Esophagus muscularis mucosa (tissue), 4 donors: Measurements from ENCODE around the gene VSIG10L. TPM values are rescaled to one million over a fixed set of nuclear protein-coding genes. Genes with fewer than 3 reads are reported as not detected.

Experiments used
- DNase-seq: peaks from one replicate; pipeline ENCODE4 v3.0.0-alpha.2; 2017; ENCODE audit errors: extremely low spot score
- H3K27ac ChIP-seq, 4 donors: fragments of 200-600 bp; sonication (generic); replicated peaks in 1 of 4; 1 replicate in 3 of 4; 2 replicates in 1 of 4; pipeline ENCODE4 v1.5.1; 2016 to 2019; ENCODE audit warnings: mild to moderate bottlenecking in 1 of 4
- H3K27me3 ChIP-seq, 4 donors: fragments of 200-600 bp; sonication (generic); one replicate each; pipeline versions ENCODE4 v1.5.1 to v1.6.0; 2016 to 2019
- H3K36me3 ChIP-seq, 4 donors: fragments of 200-600 bp; sonication (generic); one replicate each; pipeline ENCODE4 v1.5.1; 2016 to 2019
- H3K4me1 ChIP-seq, 4 donors: fragments of 200-600 bp; sonication (generic); one replicate each; pipeline ENCODE4 v1.5.1; 2016 to 2019
- H3K4me3 ChIP-seq, 4 donors: fragments of 200-600 bp; sonication (generic); 1 replicate in 2 of 4; 2 replicates in 2 of 4; pipeline ENCODE4 v1.5.1; 2016 to 2019; ENCODE audit warnings: mild to moderate bottlenecking in 4 of 4, moderate library complexity in 1 of 4
- H3K9me3 ChIP-seq, 4 donors: fragments of 200-600 bp; sonication (generic); 1 replicate in 3 of 4; 2 replicates in 1 of 4; pipeline ENCODE4 v1.5.1; 2016 to 2019
- EP300 ChIP-seq: sonication (generic); formaldehyde crosslinking; IDR thresholded peaks from one replicate; pipeline ENCODE4 v1.6.1; 2017; ENCODE audit warnings: antibody characterized with exemption
- POLR2A ChIP-seq: fragments of 450-650 bp; IDR thresholded peaks from one replicate; pipeline ENCODE4 v1.6.1; 2017; ENCODE audit warnings: antibody characterized with exemption, moderate library complexity, mild to moderate bottlenecking, low read depth
- POLR2AphosphoS5 ChIP-seq, 2 donors: sonication (generic); formaldehyde crosslinking; IDR thresholded peaks; one replicate each; pipeline ENCODE4 v1.6.1; 2017; ENCODE audit warnings: antibody characterized with exemption in 2 of 2
- WGBS: methylation state at CpG from one replicate; pipeline ENCODE4 v1.1.5; 2018; 5-methylcytosine and 5-hydroxymethylcytosine counted together
- intact Hi-C: fragments of 100-400 bp; cut with DNase I; formaldehyde crosslinking; loops from one replicate; pipeline ENCODE4 v1.15.1; 2023
- total RNA-seq, 4 donors: library from RNA; depleted of rRNA; stranded (reverse); fragments of >200 nt; gene quantifications; one replicate each; pipeline versions ENCODE4 v1.1.0 to v1.2.1, GENCODE V29; 2016
- TF ChIP-seq, protein P1 (sequence below), 3 experiments: fragments of 200-600 bp in 2 of 3; fragments of 450-650 bp in 1 of 3; sonication (generic) in 2 of 3; IDR thresholded peaks; one replicate each; pipeline ENCODE4 v1.5.1; 2017 to 2019; ENCODE audit warnings: antibody characterized with exemption in 3 of 3, mild to moderate bottlenecking in 2 of 3, moderate library complexity in 1 of 3

Gene VSIG10L
- total RNA-seq, 4 donors from 2014 or later = 1.3 to 3.4 (median 2.2) TPM

DNA sequence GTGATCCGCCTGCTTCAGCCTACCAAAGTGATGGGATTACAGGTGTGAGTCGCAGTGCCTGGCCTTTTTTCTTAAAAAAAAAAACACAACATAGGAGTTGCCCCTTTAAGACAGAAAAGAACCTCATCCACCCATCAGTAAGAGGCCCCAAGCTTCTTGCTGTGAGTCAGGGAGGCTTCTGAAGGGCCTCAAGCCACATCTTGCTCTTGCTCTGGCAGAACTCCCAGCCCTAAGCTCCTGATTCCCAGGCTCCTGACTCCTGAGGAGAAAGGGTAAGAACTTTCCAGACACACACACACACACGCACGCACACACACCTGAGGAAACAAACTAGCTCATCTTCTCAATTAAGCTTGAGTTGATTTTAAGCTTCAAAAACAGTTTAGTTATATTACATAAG is 17.4 kb upstream of the VSIG10L start:
- Histone ChIP-seq H3K4me1 (peaks cover 26 to 64% (median 43%) of the 10 kb centered on the region in 4 donors), H3K27ac (peak overlapping the region; percentile 55 to 95 (median 66)), H3K4me3 (no peak overlapping the region), H3K9me3 (no peaks in the 10 kb centered on the region), H3K36me3 (peaks cover 0 to under 1% (median 0%) of the 10 kb centered on the region in 4 donors), H3K27me3 (no peaks in the 10 kb centered on the region)
- no peak for DNase-seq
- TF ChIP-seq POLR2AphosphoS5 (IDR thresholded peaks at IDR 0.05) (peak; percentile 54 to 86), POLR2A (no peak)
- TF ChIP-seq, protein P1, sequence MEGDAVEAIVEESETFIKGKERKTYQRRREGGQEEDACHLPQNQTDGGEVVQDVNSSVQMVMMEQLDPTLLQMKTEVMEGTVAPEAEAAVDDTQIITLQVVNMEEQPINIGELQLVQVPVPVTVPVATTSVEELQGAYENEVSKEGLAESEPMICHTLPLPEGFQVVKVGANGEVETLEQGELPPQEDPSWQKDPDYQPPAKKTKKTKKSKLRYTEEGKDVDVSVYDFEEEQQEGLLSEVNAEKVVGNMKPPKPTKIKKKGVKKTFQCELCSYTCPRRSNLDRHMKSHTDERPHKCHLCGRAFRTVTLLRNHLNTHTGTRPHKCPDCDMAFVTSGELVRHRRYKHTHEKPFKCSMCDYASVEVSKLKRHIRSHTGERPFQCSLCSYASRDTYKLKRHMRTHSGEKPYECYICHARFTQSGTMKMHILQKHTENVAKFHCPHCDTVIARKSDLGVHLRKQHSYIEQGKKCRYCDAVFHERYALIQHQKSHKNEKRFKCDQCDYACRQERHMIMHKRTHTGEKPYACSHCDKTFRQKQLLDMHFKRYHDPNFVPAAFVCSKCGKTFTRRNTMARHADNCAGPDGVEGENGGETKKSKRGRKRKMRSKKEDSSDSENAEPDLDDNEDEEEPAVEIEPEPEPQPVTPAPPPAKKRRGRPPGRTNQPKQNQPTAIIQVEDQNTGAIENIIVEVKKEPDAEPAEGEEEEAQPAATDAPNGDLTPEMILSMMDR (IDR thresholded peaks at IDR 0.05) = no peak
- intact Hi-C loops = no loop called here
- 67% methylated on average over 4 of the region's 4 CpGs for WGBS

DNA sequence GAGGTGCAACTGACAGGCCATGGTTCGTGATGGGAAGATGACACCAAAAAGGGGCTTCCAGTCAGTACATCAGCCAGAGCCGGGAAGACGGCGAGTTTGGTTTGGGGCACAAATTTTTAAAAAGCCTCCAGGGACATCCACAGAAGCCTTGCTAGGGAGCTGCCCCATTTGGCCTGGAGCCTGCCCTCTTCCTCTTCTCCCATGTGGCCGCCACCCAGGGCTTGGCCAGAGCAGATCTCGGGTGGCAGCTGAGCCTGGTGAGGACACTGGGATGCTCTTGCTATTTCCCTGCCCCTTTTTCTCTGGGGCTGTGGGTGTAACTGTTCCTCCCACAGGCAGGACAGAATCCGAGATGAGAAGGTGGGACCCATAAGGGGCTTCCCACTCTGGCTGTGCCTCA is 16.0 kb upstream of the VSIG10L start:
- no peak overlapping the region for H3K4me3 ChIP-seq
- H3K27ac ChIP-seq = peak overlapping the region in 1 of 4 donors; percentile 95
- H3K4me1 ChIP-seq = peaks cover 16 to 55% (median 32%) of the 10 kb centered on the region in 4 donors
- 88% methylated on average over 7 of the region's 7 CpGs for WGBS
- H3K27me3 ChIP-seq = no peaks in the 10 kb centered on the region
- TF ChIP-seq POLR2AphosphoS5 (IDR thresholded peaks at IDR 0.05) (no peak), EP300 (no peak)
- H3K36me3 ChIP-seq = peaks cover 0 to 4% (median 2%) of the 10 kb centered on the region in 4 donors
- intact Hi-C loops = no loop called here
- H3K9me3 ChIP-seq = no peaks in the 10 kb centered on the region
- DNase-seq = no peak

GRCh38 chr19:51356159-51356801 is 14.3 kb upstream of the VSIG10L start:
- H3K36me3 ChIP-seq = peaks cover 1 to 21% (median 18%) of the 10 kb centered on the region in 4 donors
- intact Hi-C loops = no loop called here
- H3K27ac ChIP-seq = no peak overlapping the region
- H3K27me3 ChIP-seq = no peaks in the 10 kb centered on the region
- WGBS = 94% methylated on average over 10 of the region's 10 CpGs
- peaks cover 7 to 38% (median 19%) of the 10 kb centered on the region in 4 donors for H3K4me1 ChIP-seq
- no peak for DNase-seq
- H3K4me3 ChIP-seq = no peak overlapping the region
- no peaks in the 10 kb centered on the region for H3K9me3 ChIP-seq
- TF ChIP-seq, protein P1 (IDR thresholded peaks at IDR 0.05) = no peak
- TF ChIP-seq POLR2AphosphoS5 (IDR thresholded peaks at IDR 0.05) = no peak
- TF ChIP-seq EP300 = no peak
- TF ChIP-seq POLR2A = no peak

- no peaks in the 10 kb centered on the region for H3K9me3 ChIP-seq
- H3K36me3 ChIP-seq = peaks cover 7 to 36% (median 33%) of the 10 kb centered on the region in 4 donors
- peaks cover 7 to 33% (median 19%) of the 10 kb centered on the region in 4 donors for H3K4me1 ChIP-seq
- no peak for TF ChIP-seq POLR2AphosphoS5 (IDR thresholded peaks at IDR 0.05)
- TF ChIP-seq EP300 = no peak
- TF ChIP-seq, protein P1 (IDR thresholded peaks at IDR 0.05) = no peak
- no peak for TF ChIP-seq POLR2A
- intact Hi-C loops = no loop called here
- no peaks in the 10 kb centered on the region for H3K27me3 ChIP-seq
- no peak overlapping the region for H3K4me3 ChIP-seq
- DNase-seq = no peak
- H3K27ac ChIP-seq = no peak overlapping the region
- WGBS = 59% methylated on average over 8 of the region's 8 CpGs
These were observed 12.8 kb upstream of the VSIG10L start for GRCh38 chr19:51354742-51355148.

GRCh38 chr19:51354103-51354741 is 12.3 kb upstream of the VSIG10L start:
- WGBS = 64% methylated on average over 10 of the region's 12 CpGs
- no peak for DNase-seq
- Histone ChIP-seq H3K9me3 (no peaks in the 10 kb centered on the region), H3K4me1 (peaks cover 7 to 28% (median 14%) of the 10 kb centered on the region in 4 donors), H3K36me3 (peaks cover 11 to 41% (median 38%) of the 10 kb centered on the region in 4 donors), H3K27ac (no peak overlapping the region), H3K4me3 (no peak overlapping the region), H3K27me3 (no peaks in the 10 kb centered on the region)
- TF ChIP-seq EP300 (no peak), POLR2A (no peak), POLR2AphosphoS5 (IDR thresholded peaks at IDR 0.05) (no peak)
- TF ChIP-seq, protein P1 (IDR thresholded peaks at IDR 0.05) = no peak
- intact Hi-C loops = no loop called here
